Measurements from ENCODE around the gene PLXDC2.
A peak's percentile ranks its signal among the peaks of the same experiment; 100 is the strongest.
"Not testable (repeated sequence)": the region's sequence is repeated elsewhere in the genome, so short reads cannot be mapped to it uniquely, and the experiment has no call there.

Gene PLXDC2

GRCh38 chr10:20133669-20134189 lies 317.5 kb downstream of the PLXDC2 start:
- DNase-seq = no peak

- no peak for DNase-seq
These were observed 326.1 kb downstream of the PLXDC2 start for GRCh38 chr10:20142311-20142710.

- no peak for DNase-seq
These were observed 328.0 kb downstream of the PLXDC2 start for GRCh38 chr10:20144268-20144667.

- DNase-seq = no peak
These were observed 329.8 kb downstream of the PLXDC2 start for GRCh38 chr10:20146004-20146403.

GRCh38 chr10:20147684-20148083 lies 331.5 kb downstream of the PLXDC2 start:
- DNase-seq = no peak

- no peak for DNase-seq
These were observed 340.3 kb downstream of the PLXDC2 start for GRCh38 chr10:20156511-20156910.

- no peak for DNase-seq
These were observed 341.1 kb downstream of the PLXDC2 start for GRCh38 chr10:20157314-20157713.

- DNase-seq = no peak
These were observed 341.9 kb downstream of the PLXDC2 start for GRCh38 chr10:20158086-20158485.

- DNase-seq = no peak
These were observed 345.9 kb downstream of the PLXDC2 start for GRCh38 chr10:20162123-20162522.

- DNase-seq = no peak
These were observed 350.0 kb downstream of the PLXDC2 start for GRCh38 chr10:20166096-20166675.

- no peak for DNase-seq
These were observed 354.4 kb downstream of the PLXDC2 start for GRCh38 chr10:20170661-20171060.

GRCh38 chr10:20173046-20173445 lies 356.8 kb downstream of the PLXDC2 start:
- DNase-seq = no peak

GRCh38 chr10:20175719-20176118 lies 359.5 kb downstream of the PLXDC2 start:
- no peak for DNase-seq

- DNase-seq = no peak
These were observed 364.5 kb downstream of the PLXDC2 start for GRCh38 chr10:20180766-20181165.

- no peak for DNase-seq
These were observed 365.2 kb downstream of the PLXDC2 start for GRCh38 chr10:20181434-20181833.

- no peak for DNase-seq
These were observed 368.9 kb downstream of the PLXDC2 start for GRCh38 chr10:20185116-20185515.

- DNase-seq = not testable (repeated sequence)
These were observed 375.2 kb downstream of the PLXDC2 start for GRCh38 chr10:20191392-20191791.

- no peak for DNase-seq
These were observed 378.8 kb downstream of the PLXDC2 start for GRCh38 chr10:20195076-20195475.

- DNase-seq = peak; percentile 6
These were observed 384.5 kb downstream of the PLXDC2 start for GRCh38 chr10:20200758-20201157.

- peak; percentile 14 for DNase-seq
These were observed 386.1 kb downstream of the PLXDC2 start for GRCh38 chr10:20202337-20202736.

GRCh38 chr10:20207653-20208052 lies 391.4 kb downstream of the PLXDC2 start:
- no peak for DNase-seq

- not testable (repeated sequence) for DNase-seq
These were observed 392.9 kb downstream of the PLXDC2 start for GRCh38 chr10:20209098-20209497.

- no peak for DNase-seq
These were observed 399.4 kb downstream of the PLXDC2 start for GRCh38 chr10:20215547-20216152.

- DNase-seq = no peak
These were observed 405.1 kb downstream of the PLXDC2 start for GRCh38 chr10:20221356-20221755.

- DNase-seq = no peak
These were observed 412.5 kb downstream of the PLXDC2 start for GRCh38 chr10:20228729-20229128.
